Glomerular visceral epithelial cell (primary cell): Measurements from ENCODE around the gene ASB7.

Experiments used
- DNase-seq: peaks from one replicate; pipeline ENCODE4 v3.0.0-alpha.2; 2016; ENCODE audit errors: extremely low spot score

The ASB7 gene

DNA sequence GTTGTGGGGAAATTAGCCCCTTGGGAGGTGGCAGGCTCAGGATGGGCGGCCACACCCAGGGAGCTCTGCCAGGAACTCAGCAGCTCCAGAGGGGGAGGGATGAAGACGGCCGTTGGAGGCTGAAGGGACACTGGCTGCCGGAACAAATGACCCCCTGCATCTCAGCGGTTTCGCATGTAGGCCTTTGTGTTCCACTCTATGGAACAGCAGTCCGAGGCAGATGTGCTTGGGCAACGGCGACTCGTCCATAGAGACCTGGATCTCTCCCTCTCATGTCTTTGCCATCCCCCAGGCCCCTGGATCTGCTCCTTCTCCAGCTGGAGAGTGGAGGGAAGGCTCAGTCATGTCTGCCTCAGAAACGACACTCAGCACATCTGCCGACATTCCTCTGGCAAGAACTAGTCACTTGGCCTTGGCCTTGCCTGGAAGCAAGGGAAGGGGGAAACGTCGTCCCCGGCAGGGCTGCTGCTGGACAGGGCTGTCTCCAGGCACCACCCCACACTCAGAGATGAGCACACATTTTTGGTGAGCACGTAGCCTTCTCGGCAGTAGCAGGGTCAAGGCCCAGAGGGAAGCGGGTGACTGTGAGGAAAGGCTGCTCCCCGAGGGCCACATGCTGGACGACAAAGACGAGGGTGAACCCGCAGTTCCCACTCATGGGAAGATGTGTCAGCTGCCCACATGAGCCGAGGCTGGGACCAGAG is 83.8 kb downstream of the ASB7 start:
- no peak for DNase-seq

DNA sequence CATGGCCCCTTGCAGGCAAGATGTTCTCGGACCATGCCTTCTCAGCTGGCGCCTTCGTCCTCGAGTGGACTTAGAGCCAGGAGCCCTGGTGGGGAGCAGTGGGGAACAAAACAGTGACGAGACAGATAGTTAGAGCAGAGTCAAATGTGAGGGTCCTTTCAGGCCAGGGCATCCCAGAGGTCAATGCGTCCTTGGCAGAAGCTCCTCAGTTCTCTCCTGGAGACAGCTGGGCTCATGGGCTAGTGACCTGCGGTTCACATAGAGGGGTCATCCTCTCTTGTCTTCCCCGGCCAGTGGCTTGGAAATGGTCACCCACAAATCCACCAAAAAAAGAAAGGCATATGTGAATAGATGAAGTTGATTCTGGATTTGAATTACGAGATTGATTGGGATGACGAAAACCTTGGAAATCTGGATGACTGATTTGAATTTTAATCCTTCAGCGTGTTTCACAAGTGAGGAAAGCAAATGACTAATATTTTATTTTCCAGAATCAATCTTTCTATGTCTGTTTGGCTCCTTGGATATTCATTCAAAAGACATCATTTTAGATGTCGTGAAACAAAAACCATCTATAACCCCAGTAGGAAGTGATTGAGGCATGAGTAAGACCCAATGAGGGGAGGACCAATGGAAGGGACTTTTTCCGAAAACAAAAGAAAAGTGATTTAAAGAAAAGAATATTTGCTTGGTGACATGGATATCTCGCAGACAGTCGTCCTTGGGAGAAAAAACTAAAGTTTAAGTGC is 84.5 kb downstream of the ASB7 start:
- no peak for DNase-seq

DNA sequence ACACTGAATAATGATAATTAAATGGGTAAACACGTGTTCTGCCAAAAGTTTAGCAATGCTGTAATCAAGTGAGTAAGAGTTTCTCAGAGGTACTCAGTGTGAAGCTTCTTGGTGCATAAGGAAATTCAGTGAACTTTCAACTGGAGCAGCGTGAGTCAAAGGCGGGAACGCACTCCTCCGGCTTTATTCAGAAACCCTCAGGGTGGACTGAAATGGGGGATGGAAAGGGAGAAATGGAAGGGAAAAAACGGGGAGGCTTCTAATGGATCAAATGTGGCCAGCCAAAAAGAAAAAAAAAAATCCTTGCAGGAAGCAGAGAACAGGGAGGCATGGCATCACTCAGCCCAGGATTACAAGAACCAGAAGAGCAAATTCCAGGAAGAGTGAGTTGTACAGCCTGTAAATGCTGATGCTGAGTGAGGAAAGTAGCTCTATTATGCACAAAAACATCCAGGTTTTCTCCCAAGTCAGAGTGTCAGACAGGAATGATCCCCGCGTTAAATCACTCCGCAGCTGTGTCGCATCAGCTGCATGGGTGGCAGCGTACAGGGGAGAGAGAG is 85.3 kb downstream of the ASB7 start:
- DNase-seq, result no peak

DNA sequence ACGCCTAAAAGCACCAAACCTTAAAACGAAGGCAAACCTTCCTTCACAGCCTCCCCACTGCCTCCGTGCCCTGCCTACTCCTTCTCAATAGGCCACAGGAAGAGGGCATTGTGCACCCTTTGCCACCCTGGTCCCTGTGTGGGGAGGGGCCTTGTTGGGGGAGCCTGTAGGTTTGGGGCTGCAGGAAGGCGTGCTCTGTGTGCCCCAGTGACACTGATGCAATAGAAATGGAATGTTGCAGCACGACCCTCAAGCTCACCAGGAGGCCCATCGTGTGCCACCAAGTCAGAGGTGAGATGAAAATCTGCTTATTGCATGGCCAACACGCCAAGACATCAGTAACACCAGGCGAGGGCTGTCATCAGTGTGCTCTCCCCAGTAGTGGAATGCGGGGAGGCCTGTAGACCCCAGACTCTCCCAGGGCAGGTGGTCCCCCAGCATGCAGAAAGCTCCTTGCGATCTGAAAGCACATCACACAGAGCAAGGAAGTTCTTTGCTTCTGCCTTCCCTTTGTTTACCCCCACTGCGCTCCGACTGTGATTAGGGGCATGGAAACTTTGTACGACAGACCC is 86.2 kb downstream of the ASB7 start:
- no peak for DNase-seq

DNA sequence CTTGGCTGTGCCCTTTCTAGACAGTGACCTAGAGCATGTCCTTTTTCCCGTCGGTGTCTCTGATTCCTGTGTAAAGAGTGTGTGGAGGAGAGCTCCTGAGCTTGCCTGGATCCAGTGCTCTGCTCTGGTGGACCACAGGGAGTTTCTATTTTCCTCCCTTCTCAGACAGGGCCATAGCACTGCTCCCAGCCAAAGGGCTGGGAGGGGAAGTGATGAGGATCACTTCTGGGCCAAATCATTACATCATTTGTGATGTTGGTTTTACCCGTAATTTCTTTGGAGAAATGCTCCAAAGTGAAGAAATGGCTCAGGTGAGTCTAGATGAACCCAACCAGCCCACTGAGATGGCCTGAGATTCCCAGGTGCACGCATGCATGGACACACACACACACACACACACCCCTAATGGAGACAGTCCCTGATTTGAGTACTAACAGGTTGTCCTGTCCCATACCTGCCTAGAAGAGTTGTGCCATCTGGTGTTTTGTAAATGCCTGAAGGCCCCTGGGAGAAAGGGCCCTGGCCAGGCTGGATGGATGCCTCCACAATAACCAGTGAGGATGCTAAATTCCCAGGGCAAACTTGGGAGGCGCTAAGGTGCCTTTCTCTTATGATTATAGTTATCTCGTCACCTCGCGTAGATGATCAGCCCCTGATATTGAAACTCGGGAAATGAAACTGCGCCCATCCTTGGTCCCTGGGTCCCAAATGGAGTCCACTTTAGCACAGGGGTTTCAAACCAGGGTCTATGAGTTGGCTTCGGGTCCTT is 86.9 kb downstream of the ASB7 start:
- DNase-seq, result no peak

DNA sequence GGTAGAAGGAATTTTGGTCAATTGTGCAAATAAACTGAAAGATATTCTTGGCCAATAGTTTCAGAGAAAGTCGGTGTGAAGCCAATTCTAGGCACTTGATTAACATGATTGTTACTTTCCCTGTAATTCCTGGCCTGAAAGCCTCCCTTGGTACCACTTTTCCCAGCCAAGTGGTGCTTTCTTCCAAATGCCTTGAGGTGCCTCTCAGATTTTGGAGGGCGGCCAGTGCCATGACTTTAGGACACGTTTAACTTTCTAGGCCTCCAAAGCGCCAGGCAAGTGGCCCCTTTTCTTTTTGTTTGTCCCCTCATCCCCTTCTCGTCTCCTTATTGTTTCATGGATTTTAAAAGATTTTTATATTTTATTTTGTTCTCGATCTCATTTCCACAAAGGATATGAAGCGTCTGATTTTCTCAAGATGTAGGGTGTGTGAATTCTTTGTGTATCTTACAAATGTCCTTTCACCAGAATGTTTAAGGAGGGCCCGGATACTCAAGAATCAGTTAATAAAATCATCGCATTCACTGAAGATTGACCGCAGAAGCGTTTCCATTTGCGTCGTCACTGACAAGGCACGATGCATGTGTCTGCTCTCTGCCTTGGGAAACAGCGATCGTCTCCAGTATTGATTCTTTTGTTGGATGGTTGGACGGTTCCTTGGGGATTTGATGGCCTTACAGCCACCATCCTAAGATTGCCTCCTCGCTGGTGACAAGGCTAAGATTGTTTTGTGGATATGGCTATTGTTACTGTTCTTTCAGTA is 87.8 kb downstream of the ASB7 start:
- DNase-seq, result no peak

DNA sequence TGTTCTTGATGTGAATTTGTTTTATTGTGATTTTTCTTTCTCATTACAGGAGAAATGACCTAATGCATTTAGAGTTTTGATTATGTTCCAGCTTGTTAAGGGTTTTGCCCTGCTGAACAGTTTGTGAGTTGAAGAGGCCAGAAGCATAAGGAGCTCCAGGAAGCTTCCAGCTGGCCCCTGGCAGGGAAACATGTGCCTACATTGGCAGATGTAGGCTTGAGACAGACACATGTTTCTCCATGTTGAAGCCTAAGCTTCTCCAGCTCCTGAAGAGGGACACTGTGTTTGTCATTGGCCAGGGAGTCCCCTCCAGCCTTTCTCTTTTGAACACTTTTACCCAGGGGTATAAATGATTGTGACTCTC is 88.4 kb downstream of the ASB7 start:
- DNase-seq, result no peak

DNA sequence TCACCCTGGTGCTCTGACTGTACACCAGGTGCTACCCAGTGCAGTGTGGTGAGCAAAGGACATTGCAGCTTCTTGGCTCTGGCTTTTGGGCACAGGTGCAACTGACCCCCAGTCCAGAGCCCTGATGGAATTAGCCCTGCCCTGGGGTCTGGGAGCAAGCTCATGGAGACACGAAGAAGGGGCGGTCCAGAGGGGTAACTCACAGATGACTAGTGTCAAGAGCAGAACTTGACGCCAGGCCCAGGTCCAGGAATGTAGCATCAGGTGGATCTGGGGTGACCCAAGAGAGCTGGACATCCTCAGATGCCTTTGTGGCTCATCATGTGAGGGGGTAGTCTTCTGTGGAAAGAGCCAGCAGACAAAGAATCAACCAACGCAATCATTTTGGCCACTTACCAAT is 88.9 kb downstream of the ASB7 start:
- DNase-seq, result no peak

DNA sequence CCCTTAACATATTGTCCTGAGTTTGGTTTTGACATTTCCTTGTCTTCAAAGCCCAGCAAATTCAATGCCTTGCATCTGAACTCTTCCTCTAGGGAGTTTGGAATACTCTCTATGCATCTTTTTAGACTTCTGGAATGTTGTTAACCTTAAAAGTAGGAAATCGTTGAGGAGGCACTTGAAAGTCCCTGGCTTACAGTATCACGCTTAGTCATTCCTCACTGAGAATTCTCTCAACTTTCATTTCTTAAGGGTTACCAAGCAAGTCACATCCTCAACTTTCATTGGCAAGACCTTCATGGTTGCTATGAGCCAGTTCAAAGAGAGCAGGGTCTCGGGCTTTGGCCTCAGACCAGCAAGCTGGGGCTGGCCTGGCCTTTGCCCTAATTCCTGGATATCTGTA is 89.9 kb downstream of the ASB7 start:
- no peak for DNase-seq

DNA sequence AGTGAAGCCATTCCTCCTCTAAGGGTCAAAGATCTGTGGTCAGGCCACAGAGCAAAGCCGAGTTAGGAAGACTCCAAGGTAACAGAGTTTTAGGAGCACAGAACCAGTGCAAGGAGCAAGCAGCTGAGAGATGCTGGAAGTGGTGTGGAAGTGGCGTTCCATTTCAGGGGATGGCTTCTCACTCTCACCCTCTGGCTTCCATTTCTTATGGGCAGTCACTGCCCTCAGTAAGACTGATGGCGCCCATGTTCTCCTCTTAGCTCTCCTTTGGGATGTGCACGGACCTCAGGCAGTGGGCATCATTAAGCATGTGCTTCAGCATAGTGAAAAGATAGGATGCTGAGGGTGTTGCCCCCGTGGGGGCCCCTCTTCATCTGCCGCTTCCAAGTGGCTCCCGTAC is 90.3 kb downstream of the ASB7 start:
- DNase-seq, result no peak

DNA sequence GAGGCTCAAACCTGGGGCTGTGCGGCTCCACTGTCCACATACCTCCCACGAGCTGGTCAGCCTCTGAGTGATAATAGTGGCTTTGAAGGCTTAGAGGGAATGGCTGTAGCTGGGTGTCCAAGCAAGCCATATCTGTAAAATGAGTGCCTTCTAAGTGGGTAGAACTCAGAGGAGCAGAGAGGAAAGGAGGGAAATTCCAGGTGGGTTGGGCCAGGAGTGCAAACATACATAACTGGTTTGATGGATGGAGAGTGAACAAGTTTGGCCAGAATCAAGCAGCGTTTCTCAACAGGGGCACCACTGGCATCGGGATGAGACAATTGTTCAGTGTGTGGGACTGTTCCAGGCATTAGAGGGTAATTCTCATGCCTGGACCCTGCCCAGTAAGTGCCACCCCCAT is 91.1 kb downstream of the ASB7 start:
- no peak for DNase-seq

DNA sequence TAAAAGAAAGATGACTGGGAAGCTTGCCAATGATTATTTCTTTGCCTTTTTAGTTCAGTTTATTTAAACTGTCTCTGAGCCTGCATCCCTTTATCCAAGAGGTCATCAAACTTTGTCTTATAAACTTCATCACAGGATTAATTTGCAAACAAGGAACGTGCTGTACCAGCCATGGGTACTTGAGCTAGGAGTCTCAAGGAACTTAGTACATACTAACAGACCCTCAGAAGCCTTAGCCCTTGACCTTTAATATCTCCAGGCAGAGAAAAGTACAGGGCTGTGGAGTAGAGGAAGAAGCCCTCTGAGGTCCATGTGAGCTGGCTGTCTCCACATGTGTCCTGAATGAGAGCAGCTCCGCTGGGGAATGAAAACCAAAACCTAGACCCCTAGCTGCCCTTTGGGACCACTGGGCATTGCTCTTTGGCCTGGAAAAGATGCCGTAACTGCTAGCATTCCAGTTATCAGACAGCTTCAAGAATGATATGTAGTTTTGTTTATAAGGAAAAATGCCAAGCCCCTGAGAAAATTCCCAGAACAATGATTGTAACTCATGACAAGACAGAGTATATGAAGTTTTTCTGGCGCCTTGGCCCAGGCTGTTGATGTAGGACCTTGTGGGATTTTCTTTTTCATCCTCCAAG is 92.1 kb downstream of the ASB7 start:
- no peak for DNase-seq

DNA sequence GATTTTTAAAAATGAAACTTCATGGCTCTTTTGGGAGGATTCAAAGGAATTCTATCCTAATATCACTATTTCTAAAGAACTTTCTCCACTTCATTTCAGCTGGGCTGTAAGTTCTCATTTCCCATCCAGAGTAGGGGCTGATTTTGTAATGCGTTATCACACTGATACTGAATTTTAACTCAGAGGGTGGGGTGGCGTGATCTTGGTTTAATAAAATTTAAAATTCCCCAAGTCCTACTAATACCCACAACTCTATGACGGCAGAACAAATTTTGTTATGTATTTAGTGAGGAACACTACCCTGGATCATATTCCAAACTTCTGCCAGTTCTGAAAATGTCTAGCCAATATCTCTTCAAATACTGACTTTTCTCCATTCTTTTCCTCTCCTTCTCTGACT is 92.7 kb downstream of the ASB7 start:
- DNase-seq, result no peak

DNA sequence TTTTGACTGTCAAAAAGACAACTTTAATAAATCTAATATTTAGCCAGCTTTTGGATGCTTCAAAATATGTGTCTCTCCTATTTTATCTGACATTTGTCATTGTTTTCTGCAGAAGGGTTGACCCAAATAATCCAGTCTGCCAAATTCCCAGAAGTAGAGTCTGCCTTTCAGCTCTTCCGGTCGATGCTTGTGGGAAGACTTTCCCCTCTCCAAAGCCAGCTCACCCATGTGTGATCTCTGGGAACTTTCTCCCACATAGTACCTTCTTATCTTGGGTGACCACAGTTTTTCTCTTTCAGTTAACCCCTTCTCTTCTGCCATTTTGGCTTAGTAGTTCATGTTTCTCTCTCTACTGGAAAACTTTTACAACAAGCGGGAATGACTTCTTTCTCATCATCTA is 94.1 kb downstream of the ASB7 start:
- no peak for DNase-seq
